Heart left ventricle (tissue), 16 donors: ENCODE results near the gene C16orf89. TPM values are rescaled to one million over a fixed set of nuclear protein-coding genes. Genes with fewer than 3 reads are reported as not detected.
A peak's percentile ranks its signal among the peaks of the same experiment; 100 is the strongest.

Experiments
- ATAC-seq, 4 donors: fragments of 200-7000 bp; cut with Tn5 transposase; one replicate each; pipeline ENCODE4 v1.9.1; 2020 to 2022; ENCODE audit warnings: moderate library complexity in 4 of 4, mild to moderate bottlenecking in 3 of 4, moderate number of reproducible peaks in 1 of 4
- DNase-seq, 5 donors: peaks; one replicate each; pipeline ENCODE4 v3.0.0-alpha.2; 2020
- H3K27ac ChIP-seq, 12 donors: fragments of 200-600 bp; sonication (generic) in 4 of 12; one replicate each; pipeline versions ENCODE4 v1.5.0 to v1.8.0; 2016 to 2022; ENCODE audit warnings: mild to moderate bottlenecking in 2 of 12
- H3K27me3 ChIP-seq, 9 donors: fragments of 200-600 bp; sonication (generic) in 2 of 9; one replicate each; pipeline versions ENCODE4 v1.5.1 to v1.8.0; 2016 to 2022; ENCODE audit warnings: mild to moderate bottlenecking in 3 of 9
- H3K36me3 ChIP-seq, 9 donors: fragments of 200-600 bp; sonication (generic) in 2 of 9; one replicate each; pipeline versions ENCODE4 v1.5.0 to v1.8.0; 2018 to 2022; ENCODE audit warnings: mild to moderate bottlenecking in 2 of 9
- H3K4me1 ChIP-seq, 12 donors: fragments of 200-600 bp; sonication (generic) in 4 of 12; one replicate each; pipeline versions ENCODE4 v1.5.0 to v1.8.0; 2016 to 2022; ENCODE audit warnings: mild to moderate bottlenecking in 3 of 12
- H3K4me3 ChIP-seq, 12 donors: fragments of 200-600 bp; sonication (generic) in 4 of 12; one replicate each; pipeline versions ENCODE4 v1.5.0 to v1.8.0; 2017 to 2022; ENCODE audit warnings: mild to moderate bottlenecking in 9 of 12, moderate library complexity in 4 of 12
- H3K9me3 ChIP-seq, 12 donors: fragments of 200-600 bp; sonication (generic) in 4 of 12; one replicate each; pipeline versions ENCODE4 v1.5.0 to v1.8.0; 2016 to 2022; ENCODE audit warnings: mild to moderate bottlenecking in 1 of 12
- CTCF ChIP-seq, 12 donors: fragments of 200-600 bp; sonication (generic) in 4 of 12; IDR thresholded peaks; one replicate each; pipeline versions ENCODE4 v1.5.0 to v1.8.0; 2018 to 2022; ENCODE audit warnings: antibody characterized with exemption in 12 of 12, mild to moderate bottlenecking in 5 of 12
- POLR2A ChIP-seq, 2 donors: fragments of 450-650 bp; IDR thresholded peaks; one replicate each; pipeline ENCODE4 v1.6.1; 2017; ENCODE audit warnings: antibody characterized with exemption in 2 of 2, mild to moderate bottlenecking in 2 of 2, moderate library complexity in 2 of 2
- WGBS, 4 donors: extraction: QIAGEN DNeasy Blood & Tissue Kit in 2 of 4; methylation state at CpG; one replicate each; pipeline versions ENCODE4 v1.1.5 to v1.1.7; 2013 to 2018; 5-methylcytosine and 5-hydroxymethylcytosine counted together
- intact Hi-C, 10 donors: fragments of 100-400 bp; cut with DNase I; formaldehyde crosslinking; loops; one replicate each; pipeline versions ENCODE4 v1.11.1 to v1.14.2; 2022
- polyA plus RNA-seq, 2 donors: library from polyadenylated mRNA; stranded (reverse); fragments of 200-250 nt; gene quantifications; one replicate each; pipeline ENCODE4 v1.2.3, GENCODE V29; 2013
- total RNA-seq, 9 donors: library from RNA; depleted of rRNA in 2 of 9; stranded (reverse); fragments of >200 nt in 2 of 9; fragmentation: NEBNext Ultra II Directional in 3 of 9; extraction: Animal tissue kit (Norgen Biotek cat#: 25700) in 3 of 9; gene quantifications; one replicate each; pipeline versions ENCODE4 v1.1.0 to v1.2.4, GENCODE V29; 2016 to 2023
- donor health status: ischemic (EF 13 %, LVEDD 7.1; RV severe dilation, severe dysfunction).
- donor health status: healthy with polysubstance abuse.
- donor health status: DM: no; HTN: yes; CAD: no.
- donor health status: DM: no; HTN: no; CAD: no.
- donor health status: ischemic (EF 25% LVEDD 6.9; RV normal size, moderate dysfunction).
- donor health status: ischemic (EF 25% LVEDD 5.7; RV mildly dilated, moderate dysfunction).
- donor health status: healthy.
- donor health status: DM: yes; HTN: yes; CAD: no.
- donor health status: ischemic (EF 35%, LVEDD 5.7; RV mildly dilated, moderate dysfunction).
- donor health status: nonischemic (EF 11% LVEDD 7.7; RV severe dilation, severe dysfunction).
- donor health status: DM: yes; HTN: yes; CAD: no.
- donor health status: PGD.
- donor health status: ischemic (EF 29% LVEDD 5.4; RV normal size, mild dysfunction).
- donor health status: nonischemic (EF 23%, LVEDD 6.1; RV moderate dilation, normal function).

C16orf89 gene
- total and polyA plus RNA-seq, 11 donors, result 0.26 to 38.4 (median 6.3) TPM

DNA sequence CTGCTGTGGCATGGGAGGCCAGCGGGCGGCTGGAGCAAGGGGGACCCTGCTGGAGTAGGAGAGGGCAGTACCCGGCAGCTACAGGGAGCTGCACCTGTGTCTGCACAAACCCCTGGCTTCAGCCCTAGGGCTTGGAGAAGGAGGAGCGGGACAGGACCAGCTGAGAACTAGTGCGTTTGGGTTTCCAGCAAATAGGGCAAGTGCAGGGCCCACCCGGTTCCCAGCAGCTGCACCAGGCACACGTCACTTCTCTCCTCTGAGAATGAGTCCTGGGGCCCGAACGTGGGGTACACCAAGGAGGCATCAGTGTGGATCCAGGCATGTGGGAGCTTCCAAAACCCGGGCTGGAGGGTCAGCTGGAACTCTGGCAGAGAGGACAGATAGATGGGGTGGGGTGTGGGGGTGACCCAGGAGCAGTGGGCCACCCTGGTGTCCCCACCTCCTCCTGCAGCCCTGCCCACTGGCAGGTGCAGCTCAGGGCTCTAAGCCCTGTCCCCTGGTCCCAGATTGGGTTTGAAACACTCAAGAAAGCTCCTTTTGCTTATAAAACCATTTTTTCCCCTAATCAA is 5.6 kb downstream of the C16orf89 start:
- TF ChIP-seq POLR2A (IDR thresholded peaks at IDR 0.05), result no peak
- no peak for TF ChIP-seq CTCF (IDR thresholded peaks at IDR 0.05)
- ATAC-seq (no peak), DNase-seq (no peak)
- Histone ChIP-seq H3K9me3 (no peaks in the 10 kb centered on the region), H3K27me3 (no peaks in the 10 kb centered on the region), H3K4me1 (peaks cover 0 to 9% (median 0%) of the 10 kb centered on the region in 12 donors), H3K4me3 (no peak overlapping the region), H3K27ac (no peak overlapping the region), H3K36me3 (no peaks in the 10 kb centered on the region)
- intact Hi-C loops, result no loop called here
- WGBS, 4 donors, result 80 to 85% (median 81%) methylated on average over 10 of the region's 10 CpGs

DNA sequence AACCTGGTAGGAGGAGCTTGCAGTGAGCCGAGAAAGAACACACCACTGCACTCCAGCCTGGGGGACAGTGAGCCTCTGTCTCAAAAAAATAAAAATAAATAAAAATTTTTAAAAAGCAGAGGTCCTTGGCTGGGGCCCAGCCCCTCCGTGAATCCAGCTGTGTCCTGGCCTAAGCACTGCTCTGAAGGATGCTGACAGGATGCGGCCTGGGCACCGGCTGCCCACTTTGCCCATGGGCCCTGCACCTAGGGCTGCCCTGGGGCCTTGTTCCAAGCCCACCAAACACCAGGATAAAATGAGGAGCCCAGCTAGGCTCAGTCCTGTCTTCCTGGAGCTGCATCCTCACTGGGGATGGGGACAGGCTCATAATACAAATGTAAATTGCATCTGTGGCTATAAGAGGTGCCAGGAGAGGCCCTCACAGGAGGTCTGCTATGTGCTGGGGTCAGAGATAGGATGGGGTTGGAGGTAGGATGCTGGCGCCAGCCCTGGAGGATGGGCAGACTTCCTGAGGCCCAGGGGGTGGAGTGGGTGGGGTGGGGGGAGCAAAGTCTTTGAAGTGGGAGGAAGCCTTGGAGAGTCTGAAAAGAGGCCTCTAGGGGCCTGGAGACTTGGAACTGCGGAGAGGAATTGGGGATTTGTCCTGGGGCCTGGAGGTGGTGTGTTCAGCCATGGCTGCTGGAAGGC is 6.2 kb downstream of the C16orf89 start:
- no peaks in the 10 kb centered on the region for H3K9me3 ChIP-seq
- H3K27me3 ChIP-seq, result no peaks in the 10 kb centered on the region
- no peak for TF ChIP-seq POLR2A (IDR thresholded peaks at IDR 0.05)
- TF ChIP-seq CTCF (IDR thresholded peaks at IDR 0.05), result no peak
- 73 to 83% (median 76%) methylated on average over 6 of the region's 6 CpGs for WGBS, 4 donors
- DNase-seq, result no peak
- no peak for ATAC-seq
- no peak overlapping the region for H3K27ac ChIP-seq
- peaks cover 0 to 9% (median 0%) of the 10 kb centered on the region in 12 donors for H3K4me1 ChIP-seq
- intact Hi-C loops, result no loop called here
- no peak overlapping the region for H3K4me3 ChIP-seq
- H3K36me3 ChIP-seq, result no peaks in the 10 kb centered on the region

GRCh38 chr16:5058476-5058875 is 7.3 kb downstream of the C16orf89 start:
- H3K27me3 ChIP-seq, result no peaks in the 10 kb centered on the region
- H3K36me3 ChIP-seq, result no peaks in the 10 kb centered on the region
- 24 to 52% (median 34%) methylated on average over 3 to 7 of the region's 7 CpGs for WGBS, 4 donors
- peaks cover 0 to 9% (median 0%) of the 10 kb centered on the region in 12 donors for H3K4me1 ChIP-seq
- peak in 3 of 5 donors; percentile 35 to 52 (median 37) for DNase-seq
- intact Hi-C loops, result no loop called here
- H3K27ac ChIP-seq, result peak overlapping the region in 1 of 12 donors; percentile 62
- H3K4me3 ChIP-seq, result no peak overlapping the region
- H3K9me3 ChIP-seq, result no peaks in the 10 kb centered on the region
- ATAC-seq, result peak; percentile 38 to 89 (median 78)
- TF ChIP-seq POLR2A (IDR thresholded peaks at IDR 0.05) (no peak), CTCF (IDR thresholded peaks at IDR 0.05) (peak in 4 of 12 donors; percentile 11 to 38 (median 26))

DNA sequence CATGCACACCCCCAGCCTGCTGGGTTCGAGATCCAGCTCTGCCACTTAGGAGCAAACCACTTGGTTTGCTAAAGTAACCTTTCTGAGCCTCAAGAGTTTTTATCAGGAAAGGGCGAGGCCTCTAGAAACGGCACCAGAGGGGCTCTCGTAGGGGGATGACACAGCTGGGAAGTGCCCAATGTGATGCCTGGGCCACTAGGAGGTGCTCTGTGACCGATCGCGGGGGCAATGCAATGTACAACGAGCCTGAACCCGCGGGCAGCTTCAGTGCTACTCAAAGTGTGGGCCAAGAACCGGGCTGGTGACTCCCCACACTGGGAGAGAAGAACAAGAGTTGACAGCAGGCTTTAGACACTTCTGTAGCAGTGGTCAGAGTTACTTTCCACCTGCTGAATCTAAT is 9.4 kb downstream of the C16orf89 start:
- Histone ChIP-seq H3K4me1 (peaks cover 0 to 9% (median 0%) of the 10 kb centered on the region in 12 donors), H3K36me3 (no peaks in the 10 kb centered on the region), H3K27ac (no peak overlapping the region), H3K4me3 (no peak overlapping the region), H3K27me3 (no peaks in the 10 kb centered on the region), H3K9me3 (no peaks in the 10 kb centered on the region)
- DNase-seq (no peak), ATAC-seq (peak in 1 of 4 donors; percentile 41)
- 14 to 27% (median 21%) methylated on average over 10 to 11 of the region's 11 CpGs for WGBS, 4 donors
- intact Hi-C loops, result no loop called here
- TF ChIP-seq CTCF (IDR thresholded peaks at IDR 0.05) (peak in 7 of 12 donors; percentile 7 to 38 (median 24)), POLR2A (IDR thresholded peaks at IDR 0.05) (no peak)
